GM19351 (cell line): ENCODE results near the gene ARHGAP33.
"Not testable (repeated sequence)": the region's sequence is repeated elsewhere in the genome, so short reads cannot be mapped to it uniquely, and the experiment has no call there.

Source experiments
- ATAC-seq: cut with Tn5 transposase; IDR thresholded peaks from one replicate; pipeline ENCODE4 v1.9.1; 2021; ENCODE audit warnings: mild to moderate bottlenecking, moderate library complexity; ENCODE audit not compliant: unreplicated experiment

The ARHGAP33 gene

DNA sequence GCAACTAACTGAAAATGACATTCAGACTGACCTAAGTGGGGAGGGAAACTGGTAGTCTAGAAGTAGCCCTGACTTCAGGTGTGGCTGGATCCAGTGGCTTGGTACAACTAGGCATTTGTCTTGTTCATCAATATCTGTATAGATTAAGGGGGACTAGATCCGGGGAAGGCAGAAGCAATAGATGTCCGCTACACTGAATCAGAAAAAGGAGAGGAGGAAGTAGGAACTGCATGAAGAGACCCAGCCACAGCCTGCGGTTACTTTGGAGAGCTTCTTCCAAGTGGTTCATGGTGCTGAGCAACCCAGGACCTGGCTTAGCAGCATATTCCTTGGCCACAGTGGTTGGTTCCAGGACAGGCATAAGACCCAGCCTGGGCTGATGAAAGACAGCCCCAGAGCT is 47.2 kb downstream of the ARHGAP33 start:
- ATAC-seq = no peak

DNA sequence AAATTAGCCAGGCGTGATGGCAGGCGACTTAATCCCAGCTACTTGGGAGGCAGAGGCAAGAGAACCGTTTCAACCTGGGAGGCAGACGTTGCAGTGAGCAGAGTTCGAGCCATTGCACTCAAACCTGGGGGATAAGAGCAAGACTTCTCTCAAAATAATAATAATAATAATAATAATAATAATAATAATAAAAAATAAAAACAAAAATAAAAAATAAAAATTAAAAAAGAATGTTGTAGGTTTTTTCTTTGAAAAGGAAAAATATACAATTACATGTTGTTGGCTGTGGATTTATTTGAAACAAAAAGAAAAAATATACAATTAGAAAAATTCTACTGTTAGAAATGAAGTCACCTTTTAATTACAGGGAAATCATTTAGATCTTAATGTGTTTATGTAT is 48.8 kb downstream of the ARHGAP33 start:
- no peak for ATAC-seq

DNA sequence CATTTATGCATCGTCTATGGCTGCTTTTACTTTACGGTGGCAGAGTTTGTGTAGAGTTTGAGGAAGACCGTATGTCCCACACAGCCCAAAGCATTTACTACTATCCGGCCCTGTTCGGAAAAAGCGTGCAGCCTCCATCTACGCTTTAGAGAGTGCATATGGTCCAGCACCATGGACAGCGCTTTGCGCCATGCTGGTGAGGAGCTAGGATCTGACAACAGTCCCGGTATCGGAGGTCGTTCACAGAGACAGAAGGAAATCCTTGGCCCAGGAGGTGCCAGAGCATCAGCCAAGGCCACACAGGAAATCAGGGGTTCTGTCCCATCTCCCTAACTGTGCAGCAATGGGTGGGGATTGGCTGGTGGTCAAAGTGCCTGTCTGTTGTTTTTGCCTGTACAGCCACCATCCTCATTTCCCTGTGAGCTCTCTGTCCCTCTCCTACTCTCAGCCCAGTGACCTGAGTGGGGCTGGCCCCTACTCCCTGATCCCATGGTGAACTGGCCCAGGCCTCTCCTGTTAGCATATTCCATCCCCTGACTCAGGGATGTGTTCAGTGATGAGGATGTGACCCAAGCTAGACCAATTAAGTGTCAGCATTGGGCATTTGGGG is 53.4 kb downstream of the ARHGAP33 start:
- ATAC-seq = no peak

DNA sequence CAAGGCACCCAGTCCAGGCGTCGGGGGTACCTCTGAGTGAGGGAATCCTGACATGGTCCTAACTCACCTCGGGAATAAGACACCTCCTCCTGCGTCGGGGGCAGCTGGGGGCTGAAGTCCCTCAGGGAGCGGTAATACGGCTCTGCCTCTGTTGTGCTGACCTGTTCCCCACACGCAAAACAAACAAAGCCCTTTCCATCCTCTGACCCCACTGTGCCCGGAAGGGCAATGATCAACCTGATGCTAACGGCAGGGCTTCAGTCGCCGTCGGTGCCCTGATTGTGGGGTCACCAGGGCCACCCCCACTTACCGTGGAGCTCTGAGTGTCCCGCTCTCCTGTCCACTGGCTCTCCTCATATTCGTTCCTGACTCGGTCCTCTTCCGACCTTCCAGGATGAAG is 55.6 kb downstream of the ARHGAP33 start:
- no peak for ATAC-seq

DNA sequence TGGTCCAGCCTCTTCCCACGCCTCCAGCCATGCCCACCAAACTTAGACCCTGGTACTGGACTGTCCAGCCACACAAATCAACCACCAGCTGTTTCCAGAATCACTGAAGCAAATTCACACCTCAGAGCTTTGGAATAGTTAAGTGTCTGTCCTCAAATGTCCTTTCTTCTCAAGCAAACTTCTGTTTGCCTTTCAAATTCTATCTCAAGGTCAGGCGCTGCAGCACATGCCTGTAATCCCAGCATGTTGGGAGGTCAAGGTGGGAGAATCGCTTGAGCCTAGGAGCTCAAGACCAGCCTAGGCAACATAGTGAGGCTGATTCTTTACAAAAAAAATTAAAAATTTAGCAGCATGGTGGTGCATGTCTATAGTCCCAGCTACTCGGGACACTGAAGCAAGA is 56.7 kb downstream of the ARHGAP33 start:
- no peak for ATAC-seq

DNA sequence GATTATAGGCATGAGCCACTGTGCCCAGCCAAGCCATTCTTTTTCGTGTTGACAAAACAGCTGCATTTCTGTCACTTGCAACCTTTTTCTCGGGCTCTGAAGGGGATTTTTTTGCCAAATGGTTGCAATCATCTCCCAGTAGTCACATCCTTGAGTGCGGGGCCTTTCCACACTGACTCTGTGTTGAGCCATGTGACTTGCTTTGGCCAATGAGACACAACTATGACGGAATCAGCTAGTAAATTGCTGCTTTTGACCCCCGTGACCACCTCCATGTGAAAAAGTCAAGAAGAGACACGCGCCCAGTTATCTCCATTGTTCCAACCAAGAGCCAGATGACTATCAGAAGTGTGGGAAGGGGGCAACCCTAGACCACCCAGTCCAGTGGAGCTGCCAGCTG is 58.6 kb downstream of the ARHGAP33 start:
- ATAC-seq = no peak

DNA sequence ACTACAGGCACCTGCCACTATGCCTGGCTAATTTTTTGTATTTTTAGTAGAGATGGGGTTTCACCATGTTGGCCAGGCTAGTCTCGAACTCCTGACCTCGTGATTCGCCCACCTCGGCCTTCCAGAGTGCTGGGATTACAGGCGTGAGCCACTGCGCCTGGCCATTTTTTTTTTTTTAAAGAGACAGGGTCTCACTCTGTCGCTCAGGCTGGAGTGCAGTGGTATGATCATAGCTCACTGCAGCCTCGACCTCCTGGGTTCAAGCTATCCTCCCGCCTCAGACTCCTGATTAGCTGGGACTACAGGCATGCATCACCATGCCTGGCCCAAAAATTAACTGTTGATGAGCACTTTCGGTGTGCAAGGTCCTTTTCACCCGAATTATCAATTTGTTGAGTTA is 60.7 kb downstream of the ARHGAP33 start:
- ATAC-seq = not testable (repeated sequence)
